Measurements from ENCODE around the gene UBR4. TPM values are rescaled to one million over a fixed set of nuclear protein-coding genes. Genes with fewer than 3 reads are reported as not detected.
A peak's percentile ranks its signal among the peaks of the same experiment; 100 is the strongest.
"Not testable (repeated sequence)": the region's sequence is repeated elsewhere in the genome, so short reads cannot be mapped to it uniquely, and the experiment has no call there.

The UBR4 gene
- total and polyA plus RNA-seq, 5 donors, result 48.9 to 70.3 (median 64.5) TPM

DNA sequence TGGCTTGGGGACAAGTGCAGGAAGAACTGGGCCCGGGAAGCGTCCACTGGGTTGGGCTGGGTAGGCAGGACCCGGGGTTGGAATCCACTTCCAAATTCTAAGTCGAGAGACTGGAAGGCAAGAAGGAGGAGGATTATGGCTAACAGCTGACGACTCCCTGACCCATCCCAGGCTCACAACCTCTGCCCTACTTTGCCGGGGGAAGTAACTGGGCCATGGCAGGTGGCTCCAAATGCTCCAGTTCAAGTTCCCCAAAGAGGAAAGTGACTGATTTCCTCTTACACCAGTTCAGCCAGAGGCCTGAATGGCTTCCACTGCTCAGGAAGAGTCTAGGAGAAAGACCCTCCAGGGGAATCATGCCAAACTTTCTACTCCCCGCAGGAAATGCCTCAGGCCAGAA lies 29.8 kb upstream of the UBR4 start:
- intact Hi-C loops (cut with DNase I), result loop anchor here in 1 of 4 donors (10.0 kb wide), 1 partner anchor 65 kb away; no protein-coding TSS in a partner anchor
- 89% methylated on average over 7 of the region's 7 CpGs for WGBS
- no peaks in the 10 kb centered on the region for H3K27me3 ChIP-seq (ENCODE audit: control insufficient read depth, insufficient read depth)
- ATAC-seq (no peak), DNase-seq (no peak)
- H3K4me1 ChIP-seq (ENCODE audit: control insufficient read depth, insufficient read depth, low read length), result no peaks in the 10 kb centered on the region
- no peak overlapping the region for H3K4me3 ChIP-seq (ENCODE audit: low read length)
- H3K9me3 ChIP-seq (ENCODE audit: control insufficient read depth, low read length), result no peaks in the 10 kb centered on the region
- H3K27ac ChIP-seq (ENCODE audit: low read length), result no peak overlapping the region

GRCh38 chr1:19234224-19234623 lies 24.2 kb upstream of the UBR4 start:
- ATAC-seq (no peak), DNase-seq (no peak)
- Histone ChIP-seq H3K9me3 (ENCODE audit: control insufficient read depth, low read length) (no peaks in the 10 kb centered on the region), H3K27ac (ENCODE audit: low read length) (no peak overlapping the region), H3K4me1 (ENCODE audit: control insufficient read depth, insufficient read depth, low read length) (no peaks in the 10 kb centered on the region), H3K4me3 (ENCODE audit: low read length) (no peak overlapping the region), H3K27me3 (ENCODE audit: control insufficient read depth, insufficient read depth) (no peaks in the 10 kb centered on the region)
- intact Hi-C loops (cut with DNase I), result loop anchor here in 1 of 4 donors (10.0 kb wide), 1 partner anchor 59 kb away; no protein-coding TSS in a partner anchor
- WGBS, result 96% methylated on average over 3 of the region's 3 CpGs

DNA sequence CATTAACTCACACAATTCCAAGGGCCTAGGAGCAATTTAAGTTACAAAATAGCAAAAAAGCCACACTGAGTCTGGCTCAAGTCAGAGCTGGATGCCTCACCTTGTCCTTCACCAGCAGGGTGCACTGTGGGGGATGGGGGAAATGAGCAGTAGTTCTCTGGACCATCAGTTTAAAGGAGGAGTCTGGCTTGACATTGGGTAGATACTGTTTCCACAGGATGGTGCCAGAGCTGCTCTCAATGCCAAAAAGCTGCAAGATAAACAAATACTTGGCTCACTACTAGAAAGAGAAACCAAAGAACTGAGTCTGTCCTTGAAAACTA lies 22.4 kb upstream of the UBR4 start:
- Histone ChIP-seq H3K27ac (ENCODE audit: low read length) (no peak overlapping the region), H3K4me3 (ENCODE audit: low read length) (no peak overlapping the region), H3K27me3 (ENCODE audit: control insufficient read depth, insufficient read depth) (no peaks in the 10 kb centered on the region), H3K4me1 (ENCODE audit: control insufficient read depth, insufficient read depth, low read length) (no peaks in the 10 kb centered on the region), H3K9me3 (ENCODE audit: control insufficient read depth, low read length) (no peaks in the 10 kb centered on the region)
- DNase-seq (peak in 2 of 3 donors; percentile 36 to 61), ATAC-seq (peak; percentile 77 to 81)
- intact Hi-C loops (cut with DNase I), result loop anchor here in 1 of 4 donors (10.0 kb wide), 1 partner anchor 58 kb away; no protein-coding TSS in a partner anchor

DNA sequence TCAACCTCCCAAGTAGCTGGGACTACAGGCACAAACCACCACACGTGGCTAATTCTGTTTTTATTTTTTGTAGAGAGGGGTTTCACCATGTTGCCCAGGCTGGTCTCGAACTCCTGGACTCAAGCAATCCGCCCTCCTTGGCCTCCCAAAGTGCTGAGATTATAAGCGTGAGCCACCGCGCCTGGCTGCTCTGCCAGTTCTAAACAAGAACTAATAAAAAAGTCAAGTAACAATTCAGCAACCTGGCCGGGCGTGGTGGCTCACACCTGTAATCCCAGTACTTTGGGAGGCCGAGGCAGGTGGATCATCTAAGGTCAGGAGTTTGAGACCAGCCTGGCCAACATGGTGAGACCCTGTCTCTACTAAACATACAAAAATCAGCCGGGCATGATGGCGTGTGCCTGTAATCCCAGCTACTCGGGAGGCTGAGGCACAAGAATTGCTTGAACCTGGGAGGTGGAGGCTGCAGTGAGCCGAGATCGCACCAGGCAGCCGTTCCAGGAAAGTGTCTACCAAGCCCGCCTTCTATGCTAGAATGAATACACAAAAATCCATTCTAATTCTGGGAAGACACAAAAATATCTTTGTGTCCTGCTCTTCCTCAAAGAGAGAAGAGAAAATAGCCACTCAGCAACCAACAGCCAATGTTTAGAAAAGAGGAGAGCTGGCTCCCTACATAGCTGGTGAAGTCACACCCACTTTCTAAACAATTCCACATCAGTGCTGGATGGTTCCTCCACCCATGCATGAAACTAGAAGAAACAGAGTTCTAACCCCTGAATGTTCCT lies 21.9 kb upstream of the UBR4 start:
- not testable (repeated sequence) for H3K4me1 ChIP-seq (ENCODE audit: control insufficient read depth, insufficient read depth, low read length); H3K4me3 ChIP-seq (ENCODE audit: low read length); DNase-seq; H3K27ac ChIP-seq (ENCODE audit: low read length); H3K27me3 ChIP-seq (ENCODE audit: control insufficient read depth, insufficient read depth); H3K9me3 ChIP-seq (ENCODE audit: control insufficient read depth, low read length)
- intact Hi-C loops (cut with DNase I), result loop anchor here in 1 of 4 donors (10.0 kb wide), 1 partner anchor 57 kb away; no protein-coding TSS in a partner anchor
- peak in 1 of 2 donors; percentile 12 for ATAC-seq
- WGBS, result 94% methylated on average over 16 of the region's 16 CpGs

- WGBS, result 87% methylated on average over 6 of the region's 6 CpGs
- Histone ChIP-seq H3K4me3 (ENCODE audit: low read length) (no peak overlapping the region), H3K27ac (ENCODE audit: low read length) (no peak overlapping the region), H3K4me1 (ENCODE audit: control insufficient read depth, insufficient read depth, low read length) (no peaks in the 10 kb centered on the region), H3K27me3 (ENCODE audit: control insufficient read depth, insufficient read depth) (no peaks in the 10 kb centered on the region), H3K9me3 (ENCODE audit: control insufficient read depth, low read length) (no peaks in the 10 kb centered on the region)
- DNase-seq, result no peak
- intact Hi-C loops (cut with DNase I), result loop anchor here in 1 of 4 donors (10.0 kb wide), 1 partner anchor 55 kb away; no protein-coding TSS in a partner anchor
- no peak for ATAC-seq
Observed at GRCh38 chr1:19229828-19230325, 19.8 kb upstream of the UBR4 start.

GRCh38 chr1:19229229-19229628 lies 19.2 kb upstream of the UBR4 start:
- no peak for ATAC-seq
- intact Hi-C loops (cut with DNase I), result no loop called here
- Histone ChIP-seq H3K9me3 (ENCODE audit: control insufficient read depth, low read length) (no peaks in the 10 kb centered on the region), H3K27ac (ENCODE audit: low read length) (no peak overlapping the region), H3K4me3 (ENCODE audit: low read length) (no peak overlapping the region), H3K27me3 (ENCODE audit: control insufficient read depth, insufficient read depth) (no peaks in the 10 kb centered on the region), H3K4me1 (ENCODE audit: control insufficient read depth, insufficient read depth, low read length) (no peaks in the 10 kb centered on the region)
- WGBS, result 51% methylated on average over 3 of the region's 3 CpGs
- no peak for DNase-seq

GRCh38 chr1:19222979-19223824 lies 13.1 kb upstream of the UBR4 start:
- DNase-seq, result no peak
- 86% methylated on average over 15 of the region's 15 CpGs for WGBS
- Histone ChIP-seq H3K4me3 (ENCODE audit: low read length) (no peak overlapping the region), H3K9me3 (ENCODE audit: control insufficient read depth, low read length) (no peaks in the 10 kb centered on the region), H3K27me3 (ENCODE audit: control insufficient read depth, insufficient read depth) (no peaks in the 10 kb centered on the region), H3K4me1 (ENCODE audit: control insufficient read depth, insufficient read depth, low read length) (no peaks in the 10 kb centered on the region), H3K27ac (ENCODE audit: low read length) (no peak overlapping the region)
- no peak for ATAC-seq
- intact Hi-C loops (cut with DNase I), result no loop called here

DNA sequence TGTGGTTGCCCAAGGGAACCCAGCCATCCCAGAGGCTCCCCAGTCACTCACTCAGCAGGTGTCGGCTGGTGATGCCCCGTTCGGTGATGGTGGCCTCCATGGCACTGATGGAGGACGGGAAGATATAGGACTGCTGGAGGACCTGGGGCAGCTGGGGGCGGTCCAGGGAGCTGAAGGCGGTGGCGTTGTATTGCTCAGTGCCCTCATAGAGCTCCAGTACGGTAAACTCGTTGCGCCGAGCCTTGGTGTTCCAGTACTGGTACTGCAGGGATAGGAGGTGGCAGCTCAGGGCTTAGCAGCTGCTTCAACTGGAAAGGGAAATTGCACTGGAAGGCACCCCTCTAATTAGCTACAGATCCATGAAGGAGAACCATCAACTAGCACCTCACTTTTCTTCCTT lies 12.5 kb upstream of the UBR4 start:
- intact Hi-C loops (cut with DNase I), result no loop called here
- H3K27me3 ChIP-seq (ENCODE audit: control insufficient read depth, insufficient read depth), result no peaks in the 10 kb centered on the region
- H3K4me3 ChIP-seq (ENCODE audit: low read length), result no peak overlapping the region
- ATAC-seq (no peak), DNase-seq (no peak)
- no peaks in the 10 kb centered on the region for H3K9me3 ChIP-seq (ENCODE audit: control insufficient read depth, low read length)
- no peaks in the 10 kb centered on the region for H3K4me1 ChIP-seq (ENCODE audit: control insufficient read depth, insufficient read depth, low read length)
- no peak overlapping the region for H3K27ac ChIP-seq (ENCODE audit: low read length)
- WGBS, result 96% methylated on average over 11 of the region's 11 CpGs

DNA sequence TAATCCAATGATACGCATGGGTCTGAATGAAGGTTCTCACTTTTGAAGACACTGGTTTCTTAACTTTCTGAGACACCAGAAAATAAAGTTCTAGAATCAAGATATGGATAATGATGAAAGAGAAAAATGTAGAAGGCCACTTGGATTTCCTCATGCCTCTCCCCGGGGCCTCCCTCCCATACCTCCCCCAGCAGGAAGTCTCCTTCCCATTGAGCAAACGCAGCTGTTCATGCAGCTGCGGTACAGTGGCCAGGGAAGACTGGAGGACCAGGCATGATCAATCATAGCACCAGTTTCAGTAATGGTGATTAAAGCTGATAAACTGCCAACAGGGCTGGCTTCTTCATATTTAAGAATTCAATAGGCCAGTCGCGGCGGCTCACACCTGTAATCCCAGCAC lies 10.9 kb upstream of the UBR4 start:
- H3K4me1 ChIP-seq (ENCODE audit: control insufficient read depth, insufficient read depth, low read length), result no peaks in the 10 kb centered on the region
- intact Hi-C loops (cut with DNase I), result no loop called here
- H3K27me3 ChIP-seq (ENCODE audit: control insufficient read depth, insufficient read depth), result no peaks in the 10 kb centered on the region
- peak in 1 of 2 donors; percentile 49 for ATAC-seq
- no peak for DNase-seq
- no peak overlapping the region for H3K4me3 ChIP-seq (ENCODE audit: low read length)
- H3K27ac ChIP-seq (ENCODE audit: low read length), result no peak overlapping the region
- 60% methylated on average over 7 of the region's 7 CpGs for WGBS
- no peaks in the 10 kb centered on the region for H3K9me3 ChIP-seq (ENCODE audit: control insufficient read depth, low read length)

- WGBS, result 86% methylated on average over 8 of the region's 8 CpGs
- intact Hi-C loops (cut with DNase I), result no loop called here
- Histone ChIP-seq H3K27ac (ENCODE audit: low read length) (no peak overlapping the region), H3K9me3 (ENCODE audit: control insufficient read depth, low read length) (no peaks in the 10 kb centered on the region), H3K4me3 (ENCODE audit: low read length) (no peak overlapping the region), H3K27me3 (ENCODE audit: control insufficient read depth, insufficient read depth) (no peaks in the 10 kb centered on the region), H3K4me1 (ENCODE audit: control insufficient read depth, insufficient read depth, low read length) (no peaks in the 10 kb centered on the region)
- DNase-seq (no peak), ATAC-seq (no peak)
Observed at GRCh38 chr1:19220080-19220846, 10.2 kb upstream of the UBR4 start.
